HG02571 (cell line): ENCODE data around the gene VPS26A.
"Not testable (repeated sequence)": the region's sequence is repeated elsewhere in the genome, so short reads cannot be mapped to it uniquely, and the experiment has no call there.

Experiments
- ATAC-seq: cut with Tn5 transposase; IDR thresholded peaks from one replicate; pipeline ENCODE4 v1.9.1; 2021; ENCODE audit warnings: mild to moderate bottlenecking, moderate library complexity; ENCODE audit not compliant: unreplicated experiment

Gene VPS26A

DNA sequence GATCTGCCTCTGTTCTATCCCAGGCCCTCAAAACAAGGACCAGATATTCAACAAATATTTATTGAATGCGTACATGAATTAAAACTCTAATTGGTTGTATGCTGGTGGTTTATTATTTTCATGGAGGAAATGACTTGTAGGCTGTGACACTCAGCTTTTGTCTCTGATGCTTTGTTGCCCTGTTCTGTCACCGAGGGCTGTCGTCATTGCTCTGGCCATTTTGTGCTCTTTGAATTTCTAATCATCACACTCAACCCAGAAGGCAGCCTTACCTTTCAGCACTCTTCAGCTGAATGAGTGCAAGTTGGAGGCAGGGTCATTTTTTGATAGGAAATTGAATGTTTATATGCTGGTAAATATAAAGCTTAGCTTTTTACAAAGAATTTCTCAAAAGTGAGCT is 21.5 kb upstream of the VPS26A start:
- no peak for ATAC-seq

DNA sequence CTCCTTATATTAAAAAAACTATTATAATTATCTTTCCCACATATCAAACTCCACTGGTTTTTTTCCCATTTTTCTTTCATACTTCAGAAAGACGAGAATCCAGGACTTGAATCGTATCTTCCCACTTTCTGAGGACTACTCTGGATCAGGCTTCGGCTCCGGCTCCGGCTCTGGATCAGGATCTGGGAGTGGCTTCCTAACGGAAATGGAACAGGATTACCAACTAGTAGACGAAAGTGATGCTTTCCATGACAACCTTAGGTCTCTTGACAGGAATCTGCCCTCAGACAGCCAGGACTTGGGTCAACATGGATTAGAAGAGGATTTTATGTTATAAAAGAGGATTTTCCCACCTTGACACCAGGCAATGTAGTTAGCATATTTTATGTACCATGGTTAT is 20.2 kb upstream of the VPS26A start:
- no peak for ATAC-seq

DNA sequence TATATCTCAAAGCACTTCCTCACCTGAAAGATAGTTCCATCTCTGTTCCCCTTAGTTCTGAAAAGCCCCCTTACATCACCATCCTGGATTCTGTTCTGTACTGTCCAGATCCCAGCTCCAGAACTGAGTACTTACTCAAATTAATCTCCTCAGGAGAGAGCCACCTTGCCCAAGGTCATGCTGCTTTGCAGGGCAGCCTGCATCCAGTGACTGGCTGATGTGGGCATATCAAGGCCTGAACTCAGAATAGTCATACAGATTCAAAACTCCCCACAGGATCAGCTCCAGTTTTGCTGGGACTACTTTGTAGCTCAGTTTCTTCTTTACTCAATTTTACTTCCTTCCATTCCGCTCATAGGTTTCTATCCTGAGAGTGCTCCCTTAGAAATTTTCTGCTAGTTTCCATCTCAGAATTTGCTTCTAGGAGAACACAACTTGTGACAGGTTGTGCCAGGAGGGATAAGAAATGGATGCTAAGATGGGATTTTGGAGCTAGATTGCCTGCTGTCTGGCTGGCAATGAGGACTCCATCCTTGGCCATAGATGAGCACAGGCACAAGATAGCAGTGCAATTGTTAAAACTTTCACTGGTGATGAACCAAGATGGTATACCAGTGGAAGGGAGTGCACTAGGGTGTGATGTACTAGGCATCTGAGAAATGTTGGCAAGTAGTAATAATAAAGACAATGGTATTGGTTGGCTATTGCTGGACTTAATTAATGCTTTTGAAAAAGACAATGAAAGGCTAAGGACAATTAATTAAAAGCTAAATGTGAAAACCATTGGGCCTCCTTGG is 18.8 kb upstream of the VPS26A start:
- ATAC-seq, result no peak

DNA sequence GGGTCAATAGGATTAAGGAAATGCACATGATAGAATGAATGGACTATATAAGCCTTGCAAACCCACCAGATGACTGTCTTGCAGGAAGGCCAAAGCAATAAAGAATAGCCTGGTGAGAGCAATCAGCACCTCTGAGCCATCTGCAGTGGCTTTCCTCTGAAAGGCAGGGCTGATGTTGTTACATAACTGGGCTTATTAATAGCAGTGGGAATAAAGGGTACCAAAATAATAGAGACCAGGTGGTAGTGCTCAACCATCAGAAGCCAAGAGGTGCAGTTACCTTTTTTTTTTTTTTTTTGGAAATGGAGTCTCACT is 16.8 kb upstream of the VPS26A start:
- ATAC-seq, result no peak

DNA sequence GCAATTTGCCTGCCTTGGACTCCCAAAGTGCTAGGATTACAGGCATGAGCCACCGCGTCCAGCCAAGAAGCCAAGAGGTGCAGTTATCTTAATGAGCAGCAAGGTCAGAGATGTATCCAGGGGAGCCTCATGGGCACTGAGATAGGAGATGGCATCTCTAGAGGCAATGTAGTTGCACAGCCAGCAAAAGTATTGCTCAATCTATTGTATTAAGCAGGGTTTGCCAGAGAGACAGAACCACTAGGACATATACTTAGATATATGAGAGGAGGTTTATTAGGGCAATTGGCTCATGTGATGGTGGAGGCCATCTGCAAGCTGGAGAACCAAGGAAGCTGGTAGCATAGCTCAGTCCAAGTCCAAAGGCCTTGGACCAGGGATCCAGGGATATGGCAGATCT is 16.3 kb upstream of the VPS26A start:
- ATAC-seq, result no peak

DNA sequence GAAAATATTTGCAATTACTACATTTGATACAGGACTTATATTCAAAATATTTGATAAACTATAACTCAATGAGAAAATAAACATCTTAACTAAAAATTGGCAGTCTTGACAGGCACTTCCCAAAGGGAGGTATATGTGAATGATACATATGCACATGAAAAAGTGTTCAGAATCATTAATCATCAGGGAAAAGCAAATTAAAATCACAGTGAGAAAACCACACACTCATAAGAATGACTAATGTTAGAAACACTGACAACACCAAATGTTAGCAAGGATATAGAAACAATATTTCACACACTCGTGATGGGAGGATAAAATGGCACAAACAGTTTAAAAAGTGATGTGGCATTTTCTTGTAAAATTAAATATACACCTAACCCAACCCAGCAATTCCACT is 4.1 kb upstream of the VPS26A start:
- ATAC-seq, result no peak

DNA sequence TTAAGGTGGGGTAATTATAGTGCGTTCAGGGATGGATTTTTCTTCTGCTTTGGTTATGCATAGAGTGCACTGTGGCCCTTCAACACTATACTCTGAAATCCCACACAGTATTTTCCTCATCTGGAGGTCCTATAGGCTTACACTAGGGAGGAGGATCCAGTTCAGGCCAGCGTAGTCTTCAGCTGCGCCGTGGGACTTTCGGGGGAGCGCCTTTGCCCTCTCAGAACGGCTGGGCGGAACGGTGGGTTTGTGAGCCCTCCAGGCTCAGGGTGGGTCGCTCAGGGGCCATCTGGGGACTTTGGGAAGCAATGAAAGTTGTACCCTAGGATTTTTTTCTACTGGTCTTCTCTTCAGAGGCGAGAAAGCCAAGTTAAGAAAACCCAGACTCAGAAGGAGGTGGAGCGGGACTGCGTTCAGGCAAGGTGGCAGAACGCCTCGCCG is 652 bp upstream of the VPS26A start:
- ATAC-seq, result peak; percentile 45

DNA sequence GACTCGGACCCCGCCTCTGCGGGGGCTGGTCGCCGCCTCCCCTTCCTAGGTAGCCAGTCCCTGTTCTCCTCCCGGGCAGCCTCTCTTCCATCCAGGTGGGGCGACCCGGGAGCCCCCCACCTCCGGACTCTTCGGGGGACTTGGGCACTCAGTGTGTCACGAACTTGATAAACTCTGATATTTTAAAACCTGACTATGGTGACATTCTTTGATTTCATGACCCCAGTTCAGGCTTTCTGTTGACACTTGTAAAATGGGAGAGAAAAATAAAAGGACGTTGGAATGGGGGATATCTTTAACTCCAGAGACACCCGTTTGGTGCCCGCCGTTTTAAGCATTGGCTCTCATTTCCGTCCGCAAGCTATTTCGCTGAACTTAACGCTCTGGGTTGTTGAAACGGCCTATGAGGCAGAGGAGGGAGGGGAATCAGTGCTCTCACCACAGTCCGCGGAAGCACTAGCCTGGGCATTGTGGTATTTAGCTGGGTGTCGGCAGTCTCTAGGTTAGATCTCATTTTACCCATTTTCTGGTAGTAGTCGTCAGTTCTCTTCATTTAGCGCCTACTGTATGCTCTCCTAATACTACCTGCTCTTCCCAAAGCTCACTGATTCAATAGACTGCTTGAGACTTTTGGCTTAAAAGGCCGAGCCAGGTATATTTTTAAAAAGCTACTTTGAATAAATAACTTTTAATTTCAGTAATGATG is 738 bp downstream of the VPS26A start:
- ATAC-seq, result peak; percentile 37

DNA sequence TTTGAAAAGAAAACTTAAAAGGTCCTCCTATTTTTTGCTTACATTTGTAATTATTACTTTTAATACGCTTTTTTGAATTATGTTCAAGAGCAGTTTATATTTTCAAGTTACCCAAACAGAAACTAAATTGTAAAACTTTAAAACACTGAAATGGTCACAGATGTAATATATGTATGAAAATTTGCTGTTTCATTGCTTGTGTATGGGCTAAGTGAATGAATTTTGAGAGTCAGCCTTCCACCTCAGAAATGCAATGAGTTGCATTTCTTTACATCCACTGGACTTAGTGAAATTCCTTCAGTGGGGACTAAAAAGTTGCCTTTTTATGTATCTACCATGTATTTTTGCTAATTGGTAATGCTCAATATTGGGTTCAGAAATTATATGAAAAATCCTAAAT is 1.6 kb downstream of the VPS26A start:
- ATAC-seq, result no peak

DNA sequence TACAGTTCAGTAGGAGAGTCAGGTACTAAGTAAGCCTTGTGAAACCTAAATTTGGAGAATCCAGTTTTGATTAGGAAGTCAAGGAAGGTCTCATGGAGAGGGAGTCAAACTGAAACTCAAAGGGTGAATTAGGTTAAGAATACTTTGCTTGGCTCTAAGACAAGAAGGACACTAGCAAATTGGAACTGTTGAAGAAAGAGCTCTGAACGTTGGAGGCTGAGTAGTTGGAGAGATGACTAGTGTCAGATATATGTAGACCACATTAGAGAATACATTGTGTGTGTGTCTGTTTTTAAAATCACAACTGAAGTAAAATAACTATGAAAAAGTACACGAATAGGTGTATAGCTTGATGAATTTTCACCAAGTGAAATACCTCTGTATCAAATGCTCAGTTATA is 6.3 kb downstream of the VPS26A start:
- ATAC-seq, result no peak

DNA sequence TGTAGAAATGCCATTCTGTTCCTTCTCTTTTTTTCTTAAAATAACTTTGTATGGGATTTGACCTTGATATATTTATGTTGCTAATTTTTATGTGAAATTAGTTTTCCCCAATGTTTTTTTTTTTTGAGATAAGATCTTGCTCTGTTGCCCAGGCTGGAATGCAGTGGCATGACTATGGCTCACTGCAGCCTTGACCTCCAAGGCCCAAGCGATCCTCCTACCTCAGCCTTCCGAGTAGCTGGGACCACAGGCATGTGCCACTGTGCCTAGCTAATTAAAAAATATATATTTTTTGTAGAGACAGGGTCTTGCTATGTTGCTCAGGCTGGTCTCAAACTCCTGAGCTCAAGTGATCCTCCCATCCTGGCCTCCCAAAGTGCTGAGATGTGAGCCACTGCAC is 16.0 kb downstream of the VPS26A start:
- ATAC-seq, result no peak

DNA sequence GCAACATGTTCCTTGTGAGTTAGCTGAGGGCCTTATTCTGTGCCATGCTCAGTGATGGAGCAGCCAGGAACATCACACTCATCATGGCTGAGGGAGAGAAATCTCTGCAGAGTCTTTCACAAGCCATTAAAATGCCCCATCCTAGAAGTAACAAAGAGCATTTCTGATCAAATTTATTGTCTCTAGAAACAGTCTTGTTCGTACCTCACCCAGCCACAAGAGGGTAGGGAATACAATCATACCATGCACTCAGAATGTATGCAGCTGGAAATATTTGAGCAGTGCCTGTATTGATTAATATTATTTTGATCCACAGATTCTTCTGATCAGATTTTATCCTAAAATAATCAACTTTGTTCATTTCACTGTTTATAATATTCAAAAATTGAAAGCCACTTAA is 17.3 kb downstream of the VPS26A start:
- ATAC-seq, result no peak

DNA sequence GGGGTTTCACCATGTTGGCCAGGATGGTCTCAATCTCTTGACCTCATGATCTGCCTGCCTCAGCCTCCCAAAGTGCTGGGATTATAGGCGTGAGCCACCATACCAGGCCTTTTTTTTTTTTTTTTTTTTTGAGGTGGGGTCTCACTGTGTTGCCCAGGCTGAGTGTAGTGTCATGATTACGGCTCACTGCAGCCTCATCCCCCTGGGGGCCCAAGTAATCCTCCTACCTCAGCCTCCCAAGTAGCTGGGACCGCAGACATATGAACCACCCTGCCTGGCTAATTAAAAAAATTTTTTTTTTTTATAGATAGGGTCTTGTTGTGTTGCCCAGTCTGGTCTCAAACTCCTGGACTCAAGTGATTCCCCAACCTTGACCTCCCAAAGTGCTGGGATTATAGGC is 18.1 kb downstream of the VPS26A start:
- ATAC-seq, result not testable (repeated sequence)

DNA sequence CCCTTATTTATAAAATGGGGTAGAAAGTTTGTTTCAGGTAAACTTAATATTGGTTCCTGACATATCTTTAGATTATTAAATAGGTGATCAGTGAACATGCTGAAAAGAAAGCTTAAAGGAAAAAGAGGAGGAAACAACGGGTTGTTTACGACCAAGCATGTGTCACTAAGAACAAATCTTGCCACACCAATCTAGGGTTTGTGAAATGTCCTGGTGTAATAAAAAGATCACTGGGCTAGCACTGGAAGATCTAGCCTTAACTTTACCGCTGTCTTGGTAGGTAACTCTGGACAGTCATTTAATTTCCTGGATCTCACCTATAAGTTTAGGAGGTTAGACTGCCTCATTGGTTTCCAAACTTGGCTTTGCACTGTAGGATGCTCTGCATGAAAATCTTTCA is 19.0 kb downstream of the VPS26A start:
- no peak for ATAC-seq

DNA sequence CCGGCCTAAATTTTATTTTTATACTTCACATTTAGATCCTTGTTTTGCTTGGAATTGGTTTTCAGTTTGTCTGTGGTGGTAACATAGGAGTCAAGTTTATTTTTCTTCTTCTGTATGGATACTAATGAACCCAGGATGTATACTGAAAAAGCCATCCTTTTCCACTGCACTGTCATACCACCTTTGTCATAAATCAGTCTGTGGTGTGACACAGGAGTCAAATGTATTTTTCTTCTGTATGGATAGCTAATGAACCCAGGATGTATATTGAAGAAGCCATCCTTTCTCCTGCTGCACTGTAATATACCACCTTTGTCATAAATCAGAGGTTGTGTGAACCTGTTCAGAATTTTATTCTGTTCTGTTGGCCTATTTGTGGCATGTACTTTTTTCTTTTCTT is 21.4 kb downstream of the VPS26A start:
- ATAC-seq, result no peak

DNA sequence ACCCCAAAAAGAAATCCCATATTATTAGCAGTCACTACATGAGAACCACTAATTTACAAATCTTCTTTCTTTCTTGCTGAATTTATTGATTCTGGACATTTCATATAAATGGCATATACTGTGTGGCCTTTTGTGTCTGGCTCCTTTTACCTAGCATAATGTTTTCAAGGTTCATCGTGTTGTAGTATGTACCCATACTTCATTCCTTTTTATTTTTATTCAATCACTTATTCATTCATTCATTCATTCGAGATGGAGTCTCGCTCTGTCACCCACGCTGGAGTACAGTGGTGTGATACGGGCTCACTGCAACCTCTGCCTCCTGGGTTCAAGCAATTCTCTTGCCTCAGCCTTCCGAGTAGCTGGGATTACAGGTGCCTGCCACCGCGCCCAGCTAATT is 21.9 kb downstream of the VPS26A start:
- no peak for ATAC-seq

DNA sequence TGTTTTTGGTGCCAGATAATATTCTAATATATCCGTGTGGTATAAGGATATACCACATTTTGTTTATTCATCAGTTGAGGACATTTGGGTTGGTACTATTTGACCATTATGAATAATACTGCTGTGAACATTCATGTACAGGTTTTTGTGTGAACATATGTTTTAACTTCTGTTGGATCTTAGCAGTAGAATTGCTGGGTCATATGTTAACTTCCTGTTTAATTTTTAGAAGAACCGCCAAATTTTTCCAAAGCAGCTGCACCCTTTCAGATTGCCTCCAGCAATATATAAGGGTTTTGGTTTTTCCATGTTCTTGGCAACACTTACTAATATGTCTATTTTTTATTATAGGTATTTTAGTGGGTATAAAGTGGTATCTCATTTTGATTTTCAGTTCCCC is 22.8 kb downstream of the VPS26A start:
- no peak for ATAC-seq

DNA sequence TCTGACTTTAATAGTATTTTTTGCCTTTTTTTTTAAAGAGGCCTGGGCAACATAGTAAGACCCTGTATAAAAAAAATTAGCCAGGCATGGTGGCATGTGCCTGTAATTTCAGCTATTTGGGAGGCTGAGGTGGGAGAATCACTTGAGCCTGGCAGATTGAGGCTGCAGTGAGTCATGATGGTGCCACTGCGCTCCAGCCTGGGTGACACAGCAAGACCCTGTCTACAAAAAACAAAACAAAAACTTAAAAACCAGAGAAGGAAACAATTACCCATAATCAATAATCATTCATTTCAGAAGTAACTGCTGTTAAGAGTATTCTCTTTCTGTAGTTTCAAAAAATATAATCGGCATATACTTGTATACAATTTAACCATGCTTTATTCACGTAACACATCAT is 28.0 kb downstream of the VPS26A start:
- no peak for ATAC-seq

DNA sequence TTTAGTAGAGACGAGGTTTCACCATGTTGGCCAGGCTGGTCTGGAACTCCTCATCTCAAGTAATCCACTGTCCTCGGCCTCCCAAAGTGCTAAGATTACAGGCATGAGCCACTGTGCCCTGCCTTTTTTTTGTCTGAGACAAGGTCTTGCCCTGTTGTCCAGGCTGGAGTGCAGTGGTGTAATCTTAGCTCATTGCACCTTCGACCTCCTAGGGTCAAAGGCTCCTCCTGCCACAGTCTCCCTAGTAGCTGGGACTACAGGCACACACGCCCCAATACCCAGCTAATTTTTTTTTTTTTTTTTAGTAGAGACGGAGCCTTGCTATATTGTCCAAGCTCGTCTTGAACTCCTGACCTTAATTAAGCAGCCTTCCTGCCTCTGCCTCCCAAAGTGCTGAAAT is 29.2 kb downstream of the VPS26A start:
- no peak for ATAC-seq

DNA sequence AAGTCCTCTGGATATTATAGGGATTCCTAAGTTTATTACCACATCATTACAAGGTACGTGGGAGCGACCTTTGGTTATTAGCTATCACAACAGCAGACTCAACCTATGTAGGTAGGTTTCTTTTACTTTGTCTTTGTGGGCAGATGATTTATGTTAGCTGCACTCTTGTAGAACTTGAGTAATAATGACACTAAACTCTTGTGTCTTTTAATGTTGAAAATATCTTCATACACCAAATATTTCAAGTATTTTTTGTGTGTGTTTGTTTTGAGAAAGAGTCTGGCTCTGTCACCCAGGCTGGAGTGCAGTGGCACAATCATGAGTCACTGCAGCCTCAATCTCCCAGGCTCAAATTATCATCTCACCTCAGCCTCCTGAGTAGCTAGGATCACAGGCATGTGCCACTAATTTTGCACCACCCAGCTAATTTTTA is 36.8 kb downstream of the VPS26A start:
- no peak for ATAC-seq

DNA sequence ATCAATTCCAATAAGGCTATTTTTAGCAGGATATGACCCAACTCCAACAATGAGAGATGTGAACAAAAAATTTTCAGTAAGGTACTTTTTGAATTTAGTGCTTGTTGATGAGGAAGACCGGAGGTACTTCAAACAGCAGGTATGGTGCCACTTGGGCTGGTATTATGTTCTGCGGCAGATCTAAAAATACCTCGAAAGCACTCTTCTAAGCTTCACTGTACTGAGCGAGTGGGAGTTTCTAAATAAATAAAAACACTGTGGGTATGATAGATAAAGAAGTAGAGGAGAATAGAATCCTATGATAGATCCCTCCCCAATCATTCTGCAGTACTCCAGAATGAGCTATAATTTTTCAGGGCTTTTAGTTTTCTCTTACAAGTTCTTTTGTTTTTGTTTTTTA is 44.5 kb downstream of the VPS26A start:
- no peak for ATAC-seq

DNA sequence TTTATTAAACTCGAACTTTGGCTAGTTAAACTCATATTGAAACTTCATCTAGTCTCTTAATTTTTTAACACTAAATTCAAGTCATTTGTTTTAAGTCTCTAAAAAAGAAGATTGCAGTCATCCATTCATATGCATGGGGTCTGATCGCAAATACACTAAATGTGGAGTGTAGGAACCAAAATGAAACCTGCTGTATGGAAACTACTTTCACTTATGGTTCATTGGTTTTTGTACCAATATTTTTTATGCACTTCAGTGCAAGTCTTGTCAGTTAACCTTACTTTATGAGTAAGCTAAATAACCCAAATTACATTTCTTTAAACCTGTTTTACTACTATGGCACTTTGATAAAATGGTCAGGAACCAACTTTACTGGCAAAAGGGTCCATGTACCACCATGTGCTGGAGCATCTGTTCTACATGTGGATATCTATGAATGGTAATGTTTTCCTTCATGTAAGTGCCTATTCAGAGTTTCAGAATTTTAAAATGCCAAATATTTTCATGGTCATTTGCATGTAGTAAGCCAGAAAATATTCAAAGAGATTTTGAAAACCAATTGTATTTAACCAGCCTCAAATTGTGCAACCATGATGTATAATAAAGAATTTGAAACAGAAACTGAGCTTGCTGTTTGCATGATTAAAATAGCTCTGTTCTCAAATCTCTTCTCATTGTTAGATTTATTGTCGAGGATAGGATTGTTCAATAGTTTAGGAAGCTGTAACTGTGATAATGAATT is 48.4 kb downstream of the VPS26A start:
- no peak for ATAC-seq
